PFSK-1 (cell line): ENCODE measurements around the gene PDZD2.

Experiments used
- FOXP2 ChIP-seq: optimal IDR thresholded peaks from 2 replicates; pipeline ENCODE3; 2011; ENCODE audit warnings: borderline replicate concordance, control low read depth, inconsistent platforms; ENCODE audit not compliant: insufficient read depth; ENCODE audit errors: extremely low read length, extremely low read depth
- POLR2AphosphoS5 ChIP-seq: IDR thresholded peaks from 2 replicates; pipeline ENCODE4 v1.6.1; 2012; ENCODE audit warnings: low read depth, mild to moderate bottlenecking, control low read depth, low read length, moderate library complexity
- SIN3A ChIP-seq: IDR thresholded peaks from 2 replicates; pipeline ENCODE4 v1.6.1; 2012; ENCODE audit warnings: mild to moderate bottlenecking, low read length, moderate library complexity, borderline replicate concordance; ENCODE audit not compliant: insufficient read depth
- TAF1 ChIP-seq: IDR thresholded peaks from 2 replicates; pipeline ENCODE4 v1.6.1; 2012; ENCODE audit warnings: low read length, control low read depth, borderline replicate concordance; ENCODE audit not compliant: insufficient read depth
- TF ChIP-seq, protein P1 (sequence below), 2 experiments: IDR thresholded peaks; 2 replicates each; pipeline versions ENCODE4 v1.6.1 to v1.8.0; 2011 to 2012; ENCODE audit warnings: low read depth in 2 of 2, low read length in 2 of 2, control low read depth in 1 of 2, inconsistent platforms in 1 of 2, mild to moderate bottlenecking in 1 of 2, moderate library complexity in 1 of 2; ENCODE audit not compliant: insufficient read depth in 1 of 2

DNA sequence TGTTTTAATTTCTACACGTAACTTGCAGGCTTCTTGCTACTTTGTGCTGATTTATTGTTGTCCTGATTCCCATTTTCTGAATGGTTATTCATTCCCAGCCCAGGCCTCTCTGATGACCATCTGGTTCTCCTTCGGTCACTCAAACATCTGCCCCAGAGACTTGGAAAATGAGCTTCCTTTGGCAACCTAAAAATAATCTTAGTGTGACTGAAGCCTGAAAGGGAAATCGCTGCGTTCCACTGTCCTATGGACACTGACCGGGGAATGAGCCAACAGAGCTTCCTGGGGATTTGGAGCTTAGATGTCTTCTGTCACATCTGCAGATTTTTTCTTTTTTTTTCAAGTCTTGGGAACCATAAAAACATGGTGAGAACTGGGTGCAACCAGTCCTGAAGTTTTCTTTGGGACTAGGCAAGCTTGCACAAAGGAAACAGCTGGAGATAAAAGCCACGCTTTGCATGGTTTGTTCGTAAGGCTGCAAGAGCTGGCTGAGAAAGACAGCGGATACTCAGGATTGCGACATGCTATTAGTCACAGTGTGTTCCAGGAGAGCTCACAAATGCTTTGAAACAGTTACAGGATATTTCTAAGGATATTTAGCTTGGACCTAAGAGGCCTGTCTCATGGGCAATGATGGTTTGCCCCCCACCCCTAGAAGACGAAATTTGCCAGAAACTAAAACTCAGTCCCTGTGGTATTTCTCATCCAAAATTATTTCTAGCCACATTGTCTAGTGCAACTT is 389.0 kb downstream of the PDZD2 start:
- TF ChIP-seq POLR2AphosphoS5: no peak
- TF ChIP-seq, protein P1, sequence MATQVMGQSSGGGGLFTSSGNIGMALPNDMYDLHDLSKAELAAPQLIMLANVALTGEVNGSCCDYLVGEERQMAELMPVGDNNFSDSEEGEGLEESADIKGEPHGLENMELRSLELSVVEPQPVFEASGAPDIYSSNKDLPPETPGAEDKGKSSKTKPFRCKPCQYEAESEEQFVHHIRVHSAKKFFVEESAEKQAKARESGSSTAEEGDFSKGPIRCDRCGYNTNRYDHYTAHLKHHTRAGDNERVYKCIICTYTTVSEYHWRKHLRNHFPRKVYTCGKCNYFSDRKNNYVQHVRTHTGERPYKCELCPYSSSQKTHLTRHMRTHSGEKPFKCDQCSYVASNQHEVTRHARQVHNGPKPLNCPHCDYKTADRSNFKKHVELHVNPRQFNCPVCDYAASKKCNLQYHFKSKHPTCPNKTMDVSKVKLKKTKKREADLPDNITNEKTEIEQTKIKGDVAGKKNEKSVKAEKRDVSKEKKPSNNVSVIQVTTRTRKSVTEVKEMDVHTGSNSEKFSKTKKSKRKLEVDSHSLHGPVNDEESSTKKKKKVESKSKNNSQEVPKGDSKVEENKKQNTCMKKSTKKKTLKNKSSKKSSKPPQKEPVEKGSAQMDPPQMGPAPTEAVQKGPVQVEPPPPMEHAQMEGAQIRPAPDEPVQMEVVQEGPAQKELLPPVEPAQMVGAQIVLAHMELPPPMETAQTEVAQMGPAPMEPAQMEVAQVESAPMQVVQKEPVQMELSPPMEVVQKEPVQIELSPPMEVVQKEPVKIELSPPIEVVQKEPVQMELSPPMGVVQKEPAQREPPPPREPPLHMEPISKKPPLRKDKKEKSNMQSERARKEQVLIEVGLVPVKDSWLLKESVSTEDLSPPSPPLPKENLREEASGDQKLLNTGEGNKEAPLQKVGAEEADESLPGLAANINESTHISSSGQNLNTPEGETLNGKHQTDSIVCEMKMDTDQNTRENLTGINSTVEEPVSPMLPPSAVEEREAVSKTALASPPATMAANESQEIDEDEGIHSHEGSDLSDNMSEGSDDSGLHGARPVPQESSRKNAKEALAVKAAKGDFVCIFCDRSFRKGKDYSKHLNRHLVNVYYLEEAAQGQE (IDR thresholded peaks at IDR 0.05; ENCODE audit: insufficient read depth in 1 of 2, low read depth in 2 of 2, low read length in 2 of 2): peak in 1 of 2 experiments; percentile 11; a peak in 1 of 4 replicates
- no peak for TF ChIP-seq TAF1
- TF ChIP-seq SIN3A: peak; percentile 83; the same call in 1 of the 2 replicates
- TF ChIP-seq FOXP2: peak; percentile 25
